SK-N-SH (cell line): Measurements from ENCODE around the gene TMEM174.
"Not testable (repeated sequence)": the region's sequence is repeated elsewhere in the genome, so short reads cannot be mapped to it uniquely, and the experiment has no call there.

Experiments
- EP300 ChIP-seq, 2 experiments: IDR thresholded peaks; 2 replicates each; pipeline versions ENCODE4 v1.4.0 to v1.6.1; 2012; ENCODE audit warnings: borderline replicate concordance in 1 of 2, low read depth in 1 of 2, low read length in 1 of 2
- FOXJ3 ChIP-seq: sonication (generic); formaldehyde crosslinking; IDR thresholded peaks from 2 replicates; pipeline ENCODE4 v1.5.1; 2020; ENCODE audit warnings: mild to moderate bottlenecking, missing genetic modification reagents
- FOXM1 ChIP-seq: IDR thresholded peaks from 2 replicates; pipeline ENCODE4 v1.4.0; 2012; ENCODE audit warnings: low read depth, mild to moderate bottlenecking
- POLR2AphosphoS5 ChIP-seq: IDR thresholded peaks from 2 replicates; pipeline ENCODE4 v1.6.1; 2012; ENCODE audit warnings: low read depth, low read length
- SMC3 ChIP-seq: IDR thresholded peaks from 2 replicates; pipeline ENCODE4 v1.6.1; 2012; ENCODE audit warnings: low read depth, low read length, improper control_type of control experiment
- TCF12 ChIP-seq: IDR thresholded peaks from 2 replicates; pipeline ENCODE4 v1.4.0; 2012
- TF ChIP-seq, protein P1 (sequence below): fragments of 200-600 bp; sonication (generic); IDR thresholded peaks from 2 replicates; pipeline ENCODE4 v1.6.1; 2017; ENCODE audit warnings: antibody characterized with exemption, mild to moderate bottlenecking, moderate library complexity
- TF ChIP-seq, protein P2 (sequence below): IDR thresholded peaks from 2 replicates; pipeline ENCODE4 v1.4.0; 2012; ENCODE audit warnings: low read depth, borderline replicate concordance

DNA sequence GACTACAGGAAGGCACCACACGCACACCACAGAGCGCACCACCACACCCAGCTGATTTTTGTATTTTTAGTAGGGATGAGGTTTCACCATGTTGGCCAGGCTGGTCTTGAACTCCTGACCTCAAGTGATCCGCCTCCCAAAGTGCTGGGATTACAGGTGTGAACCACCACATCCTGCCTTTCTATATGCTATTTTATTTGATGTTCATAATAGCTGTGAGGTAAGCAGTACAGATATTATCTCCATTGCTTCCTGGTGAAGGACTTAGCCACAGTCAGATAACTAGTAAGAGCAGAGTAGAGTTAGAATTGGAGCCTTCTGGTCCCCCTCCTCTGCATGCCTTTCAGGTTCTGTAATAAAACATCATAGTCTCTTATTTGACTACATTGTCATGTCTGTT is 46.3 kb downstream of the TMEM174 start:
- TF ChIP-seq, protein P1, sequence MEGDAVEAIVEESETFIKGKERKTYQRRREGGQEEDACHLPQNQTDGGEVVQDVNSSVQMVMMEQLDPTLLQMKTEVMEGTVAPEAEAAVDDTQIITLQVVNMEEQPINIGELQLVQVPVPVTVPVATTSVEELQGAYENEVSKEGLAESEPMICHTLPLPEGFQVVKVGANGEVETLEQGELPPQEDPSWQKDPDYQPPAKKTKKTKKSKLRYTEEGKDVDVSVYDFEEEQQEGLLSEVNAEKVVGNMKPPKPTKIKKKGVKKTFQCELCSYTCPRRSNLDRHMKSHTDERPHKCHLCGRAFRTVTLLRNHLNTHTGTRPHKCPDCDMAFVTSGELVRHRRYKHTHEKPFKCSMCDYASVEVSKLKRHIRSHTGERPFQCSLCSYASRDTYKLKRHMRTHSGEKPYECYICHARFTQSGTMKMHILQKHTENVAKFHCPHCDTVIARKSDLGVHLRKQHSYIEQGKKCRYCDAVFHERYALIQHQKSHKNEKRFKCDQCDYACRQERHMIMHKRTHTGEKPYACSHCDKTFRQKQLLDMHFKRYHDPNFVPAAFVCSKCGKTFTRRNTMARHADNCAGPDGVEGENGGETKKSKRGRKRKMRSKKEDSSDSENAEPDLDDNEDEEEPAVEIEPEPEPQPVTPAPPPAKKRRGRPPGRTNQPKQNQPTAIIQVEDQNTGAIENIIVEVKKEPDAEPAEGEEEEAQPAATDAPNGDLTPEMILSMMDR: not testable (repeated sequence)
- TF ChIP-seq EP300 (IDR thresholded peaks at IDR 0.05; ENCODE audit: borderline replicate concordance in 1 of 2, low read depth in 1 of 2, low read length in 1 of 2); POLR2AphosphoS5; TCF12; FOXM1; SMC3; FOXJ3 (CRISPR knock-in tag): not testable (repeated sequence)
- TF ChIP-seq, protein P2, sequence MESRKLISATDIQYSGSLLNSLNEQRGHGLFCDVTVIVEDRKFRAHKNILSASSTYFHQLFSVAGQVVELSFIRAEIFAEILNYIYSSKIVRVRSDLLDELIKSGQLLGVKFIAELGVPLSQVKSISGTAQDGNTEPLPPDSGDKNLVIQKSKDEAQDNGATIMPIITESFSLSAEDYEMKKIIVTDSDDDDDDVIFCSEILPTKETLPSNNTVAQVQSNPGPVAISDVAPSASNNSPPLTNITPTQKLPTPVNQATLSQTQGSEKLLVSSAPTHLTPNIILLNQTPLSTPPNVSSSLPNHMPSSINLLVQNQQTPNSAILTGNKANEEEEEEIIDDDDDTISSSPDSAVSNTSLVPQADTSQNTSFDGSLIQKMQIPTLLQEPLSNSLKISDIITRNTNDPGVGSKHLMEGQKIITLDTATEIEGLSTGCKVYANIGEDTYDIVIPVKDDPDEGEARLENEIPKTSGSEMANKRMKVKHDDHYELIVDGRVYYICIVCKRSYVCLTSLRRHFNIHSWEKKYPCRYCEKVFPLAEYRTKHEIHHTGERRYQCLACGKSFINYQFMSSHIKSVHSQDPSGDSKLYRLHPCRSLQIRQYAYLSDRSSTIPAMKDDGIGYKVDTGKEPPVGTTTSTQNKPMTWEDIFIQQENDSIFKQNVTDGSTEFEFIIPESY: not testable (repeated sequence)
